HepG2 (cell line): ENCODE results near the gene VPS37D. TPM values are rescaled to one million over a fixed set of nuclear protein-coding genes. Genes with fewer than 3 reads are reported as not detected.

Experiments used
- BORCS8-MEF2B ChIP-seq: sonication (generic); formaldehyde crosslinking; IDR thresholded peaks from 2 replicates; pipeline ENCODE4 v1.8.0; 2022; ENCODE audit warnings: mild to moderate bottlenecking, missing genetic modification reagents
- FOSL2 ChIP-seq: sonication (generic); formaldehyde crosslinking; IDR thresholded peaks from 2 replicates; pipeline ENCODE4 v1.4.0; 2020; ENCODE audit warnings: missing genetic modification reagents
- HNRNPLL ChIP-seq: fragments of 200-400 bp; formaldehyde crosslinking; IDR thresholded peaks from 2 replicates; pipeline ENCODE4 v1.6.1; 2017; ENCODE audit warnings: mild to moderate bottlenecking, low read depth, low read length; ENCODE audit not compliant: poor library complexity, severe bottlenecking
- KDM3A ChIP-seq: IDR thresholded peaks from 2 replicates; pipeline ENCODE4 v1.6.1; 2018; ENCODE audit warnings: low read depth, missing compliant biosample characterization
- KDM5A ChIP-seq: fragments of 200-600 bp; sonication (generic); IDR thresholded peaks from 2 replicates; pipeline ENCODE4 v1.7.0; 2018; ENCODE audit warnings: antibody characterized with exemption, mild to moderate bottlenecking, low read length, borderline replicate concordance
- MED8 ChIP-seq: sonication (generic); formaldehyde crosslinking; IDR thresholded peaks from 2 replicates; pipeline ENCODE4 v1.8.1; 2023; ENCODE audit warnings: mild to moderate bottlenecking, missing genetic modification reagents; ENCODE audit not compliant: insufficient replicate concordance
- NAIF1 ChIP-seq: sonication (generic); formaldehyde crosslinking; IDR thresholded peaks from 2 replicates; pipeline ENCODE4 v1.5.0; 2020; ENCODE audit warnings: mild to moderate bottlenecking, missing genetic modification reagents, borderline replicate concordance
- PHF8 ChIP-seq: sonication (generic); formaldehyde crosslinking; IDR thresholded peaks from 2 replicates; pipeline ENCODE4 v1.5.0; 2020; ENCODE audit warnings: missing genetic modification reagents
- RBAK ChIP-seq: sonication (generic); formaldehyde crosslinking; IDR thresholded peaks from 2 replicates; pipeline ENCODE4 v1.5.1; 2020; ENCODE audit warnings: mild to moderate bottlenecking, missing genetic modification reagents
- SCMH1 ChIP-seq: sonication (generic); formaldehyde crosslinking; IDR thresholded peaks from 2 replicates; pipeline ENCODE4 v1.9.0; 2021; ENCODE audit warnings: missing genetic modification reagents, mild to moderate bottlenecking, borderline replicate concordance
- SOX5 ChIP-seq: IDR thresholded peaks from 2 replicates; pipeline ENCODE4 v1.6.1; 2016; ENCODE audit warnings: borderline replicate concordance
- ZNF10 ChIP-seq: sonication (generic); formaldehyde crosslinking; IDR thresholded peaks from 2 replicates; pipeline ENCODE4 v1.4.0; 2020; ENCODE audit warnings: mild to moderate bottlenecking, low read depth, missing genetic modification reagents, borderline replicate concordance
- ZNF33B ChIP-seq: sonication (generic); formaldehyde crosslinking; IDR thresholded peaks from 2 replicates; pipeline ENCODE4 v1.5.1; 2020; ENCODE audit warnings: mild to moderate bottlenecking, missing genetic modification reagents
- ZNF468 ChIP-seq: sonication (generic); formaldehyde crosslinking; IDR thresholded peaks from 2 replicates; pipeline ENCODE4 v1.8.0; 2022; ENCODE audit warnings: mild to moderate bottlenecking, moderate library complexity, missing genetic modification reagents
- ZNF484 ChIP-seq: sonication (generic); formaldehyde crosslinking; IDR thresholded peaks from 2 replicates; pipeline ENCODE4 v1.5.1; 2020; ENCODE audit warnings: mild to moderate bottlenecking, low read depth, missing genetic modification reagents, borderline replicate concordance
- ZNF782 ChIP-seq: sonication (generic); formaldehyde crosslinking; IDR thresholded peaks from 2 replicates; pipeline ENCODE4 v1.4.0; 2020; ENCODE audit warnings: missing genetic modification reagents, mild to moderate bottlenecking, borderline replicate concordance
- ZNF83 ChIP-seq: sonication (generic); formaldehyde crosslinking; IDR thresholded peaks from 2 replicates; pipeline ENCODE4 v1.4.0; 2020; ENCODE audit warnings: missing genetic modification reagents, mild to moderate bottlenecking, borderline replicate concordance
- polyA plus RNA-seq, 8 experiments: library from polyadenylated mRNA; depleted of rRNA in 3 of 8; stranded (reverse) in 7 of 8; unstranded in 1 of 8; fragments of >200 nt; fragmentation: Illumina TruSeq in 4 of 8; extraction: Trizol in 4 of 8; gene quantifications; 2 replicates each; pipeline versions ENCODE4 v1.2.1 to v1.2.3, GENCODE V29; 2011 to 2016; ENCODE audit warnings: low read depth in 4 of 8, missing spikeins in 1 of 8, mixed read lengths in 1 of 8; ENCODE audit not compliant: insufficient read depth in 1 of 8
- total RNA-seq, 5 experiments: library from RNA; depleted of rRNA; stranded (reverse); fragments of >200 nt; fragmentation: Illumina TruSeq; extraction: Trizol; gene quantifications; 2 replicates each; pipeline ENCODE4 v1.2.3, GENCODE V29; 2016; ENCODE audit warnings: low read depth in 1 of 5
- TF ChIP-seq, protein P1 (sequence below): sonication (generic); formaldehyde crosslinking; IDR thresholded peaks from 2 replicates; pipeline ENCODE4 v1.5.1; 2020; ENCODE audit warnings: mild to moderate bottlenecking, moderate library complexity, missing genetic modification reagents
- TF ChIP-seq, protein P2 (sequence below): sonication (generic); formaldehyde crosslinking; IDR thresholded peaks from 2 replicates; pipeline ENCODE4 v1.4.0; 2020; ENCODE audit warnings: missing genetic modification reagents
- TF ChIP-seq, protein P3 (sequence below): sonication (generic); formaldehyde crosslinking; IDR thresholded peaks from 2 replicates; pipeline ENCODE4 v1.5.1; 2020; ENCODE audit warnings: missing genetic modification reagents, mild to moderate bottlenecking, borderline replicate concordance

VPS37D gene
- total and polyA plus RNA-seq, 2 of the 13 experiments (the other 11 are each of a cell fraction or from before 2014, with no cell fraction given), result 3.8 to 6.3 TPM

GRCh38 chr7:73622909-73623797, 44.5 kb upstream of the VPS37D start (continued):
- TF ChIP-seq SCMH1 (CRISPR knock-in tag) (no peak), ZNF782 (CRISPR knock-in tag) (no peak; the same call in 1 of the 2 replicates), RBAK (CRISPR knock-in tag) (no peak), ZNF83 (no peak; the same call in 1 of the 2 replicates), BORCS8-MEF2B (CRISPR knock-in tag) (peak; percentile 85), KDM5A (no peak), FOSL2 (CRISPR knock-in tag) (peak; percentile 65), ZNF468 (no peak), NAIF1 (CRISPR knock-in tag) (0 out of 2 replicates have a peak, but pooled peaks have one; percentile 70), PHF8 (CRISPR knock-in tag) (peak; percentile 83; the same call in 1 of the 2 replicates), MED8 (CRISPR knock-in tag) (peak; percentile 57), KDM3A (CRISPR knock-in tag) (peak; percentile 76), ZNF33B (CRISPR knock-in tag) (no peak), ZNF484 (CRISPR knock-in tag) (0 out of 2 replicates have a peak, but pooled peaks have one; percentile 19), HNRNPLL (peak; percentile 66), SOX5 (CRISPR knock-in tag) (peak; percentile 89), ZNF10 (CRISPR knock-in tag) (no peak)
- TF ChIP-seq, protein P1, sequence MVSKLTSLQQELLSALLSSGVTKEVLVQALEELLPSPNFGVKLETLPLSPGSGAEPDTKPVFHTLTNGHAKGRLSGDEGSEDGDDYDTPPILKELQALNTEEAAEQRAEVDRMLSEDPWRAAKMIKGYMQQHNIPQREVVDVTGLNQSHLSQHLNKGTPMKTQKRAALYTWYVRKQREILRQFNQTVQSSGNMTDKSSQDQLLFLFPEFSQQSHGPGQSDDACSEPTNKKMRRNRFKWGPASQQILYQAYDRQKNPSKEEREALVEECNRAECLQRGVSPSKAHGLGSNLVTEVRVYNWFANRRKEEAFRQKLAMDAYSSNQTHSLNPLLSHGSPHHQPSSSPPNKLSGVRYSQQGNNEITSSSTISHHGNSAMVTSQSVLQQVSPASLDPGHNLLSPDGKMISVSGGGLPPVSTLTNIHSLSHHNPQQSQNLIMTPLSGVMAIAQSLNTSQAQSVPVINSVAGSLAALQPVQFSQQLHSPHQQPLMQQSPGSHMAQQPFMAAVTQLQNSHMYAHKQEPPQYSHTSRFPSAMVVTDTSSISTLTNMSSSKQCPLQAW (CRISPR knock-in tag), result no peak
- TF ChIP-seq, protein P2, sequence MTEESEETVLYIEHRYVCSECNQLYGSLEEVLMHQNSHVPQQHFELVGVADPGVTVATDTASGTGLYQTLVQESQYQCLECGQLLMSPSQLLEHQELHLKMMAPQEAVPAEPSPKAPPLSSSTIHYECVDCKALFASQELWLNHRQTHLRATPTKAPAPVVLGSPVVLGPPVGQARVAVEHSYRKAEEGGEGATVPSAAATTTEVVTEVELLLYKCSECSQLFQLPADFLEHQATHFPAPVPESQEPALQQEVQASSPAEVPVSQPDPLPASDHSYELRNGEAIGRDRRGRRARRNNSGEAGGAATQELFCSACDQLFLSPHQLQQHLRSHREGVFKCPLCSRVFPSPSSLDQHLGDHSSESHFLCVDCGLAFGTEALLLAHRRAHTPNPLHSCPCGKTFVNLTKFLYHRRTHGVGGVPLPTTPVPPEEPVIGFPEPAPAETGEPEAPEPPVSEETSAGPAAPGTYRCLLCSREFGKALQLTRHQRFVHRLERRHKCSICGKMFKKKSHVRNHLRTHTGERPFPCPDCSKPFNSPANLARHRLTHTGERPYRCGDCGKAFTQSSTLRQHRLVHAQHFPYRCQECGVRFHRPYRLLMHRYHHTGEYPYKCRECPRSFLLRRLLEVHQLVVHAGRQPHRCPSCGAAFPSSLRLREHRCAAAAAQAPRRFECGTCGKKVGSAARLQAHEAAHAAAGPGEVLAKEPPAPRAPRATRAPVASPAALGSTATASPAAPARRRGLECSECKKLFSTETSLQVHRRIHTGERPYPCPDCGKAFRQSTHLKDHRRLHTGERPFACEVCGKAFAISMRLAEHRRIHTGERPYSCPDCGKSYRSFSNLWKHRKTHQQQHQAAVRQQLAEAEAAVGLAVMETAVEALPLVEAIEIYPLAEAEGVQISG (CRISPR knock-in tag), result peak; percentile 69
- TF ChIP-seq, protein P3, sequence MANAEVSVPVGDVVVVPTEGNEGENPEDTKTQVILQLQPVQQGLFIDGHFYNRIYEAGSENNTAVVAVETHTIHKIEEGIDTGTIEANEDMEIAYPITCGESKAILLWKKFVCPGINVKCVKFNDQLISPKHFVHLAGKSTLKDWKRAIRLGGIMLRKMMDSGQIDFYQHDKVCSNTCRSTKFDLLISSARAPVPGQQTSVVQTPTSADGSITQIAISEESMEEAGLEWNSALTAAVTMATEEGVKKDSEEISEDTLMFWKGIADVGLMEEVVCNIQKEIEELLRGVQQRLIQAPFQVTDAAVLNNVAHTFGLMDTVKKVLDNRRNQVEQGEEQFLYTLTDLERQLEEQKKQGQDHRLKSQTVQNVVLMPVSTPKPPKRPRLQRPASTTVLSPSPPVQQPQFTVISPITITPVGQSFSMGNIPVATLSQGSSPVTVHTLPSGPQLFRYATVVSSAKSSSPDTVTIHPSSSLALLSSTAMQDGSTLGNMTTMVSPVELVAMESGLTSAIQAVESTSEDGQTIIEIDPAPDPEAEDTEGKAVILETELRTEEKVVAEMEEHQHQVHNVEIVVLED, result peak; percentile 42; the same call in 1 of the 2 replicates
